Measurements from ENCODE around the gene DBNL.
A peak's percentile ranks its signal among the peaks of the same experiment; 100 is the strongest.

DBNL gene

DNA sequence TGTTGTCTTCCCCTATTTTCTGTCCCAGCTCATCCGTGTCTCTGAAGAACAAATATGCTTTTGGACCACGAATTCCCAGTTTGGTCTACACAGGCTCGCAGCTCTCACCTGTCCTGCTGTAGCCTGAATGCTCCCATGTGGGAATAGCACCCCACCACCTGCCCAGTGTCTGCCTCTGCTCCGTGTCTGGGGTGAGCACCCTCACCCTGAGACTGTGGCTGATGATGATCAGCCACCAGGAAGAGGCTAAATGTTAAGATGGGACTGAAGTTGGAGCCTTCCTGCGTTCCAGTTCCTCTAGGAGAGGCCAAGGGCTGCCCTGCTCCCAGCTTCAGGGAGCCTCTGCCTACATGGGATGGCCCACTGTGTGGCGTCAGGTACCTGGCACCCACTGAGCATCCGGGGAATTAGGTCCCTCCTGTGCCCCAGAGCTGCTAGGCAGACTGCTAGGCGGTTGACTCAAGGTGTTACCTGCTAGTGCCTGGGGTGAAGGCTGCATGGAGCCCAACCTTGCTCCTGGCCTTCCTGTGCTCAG, 17.2 kb downstream of the DBNL start:
- DNase-seq (ENCODE audit: low read depth, low spot score) = no peak

DNA sequence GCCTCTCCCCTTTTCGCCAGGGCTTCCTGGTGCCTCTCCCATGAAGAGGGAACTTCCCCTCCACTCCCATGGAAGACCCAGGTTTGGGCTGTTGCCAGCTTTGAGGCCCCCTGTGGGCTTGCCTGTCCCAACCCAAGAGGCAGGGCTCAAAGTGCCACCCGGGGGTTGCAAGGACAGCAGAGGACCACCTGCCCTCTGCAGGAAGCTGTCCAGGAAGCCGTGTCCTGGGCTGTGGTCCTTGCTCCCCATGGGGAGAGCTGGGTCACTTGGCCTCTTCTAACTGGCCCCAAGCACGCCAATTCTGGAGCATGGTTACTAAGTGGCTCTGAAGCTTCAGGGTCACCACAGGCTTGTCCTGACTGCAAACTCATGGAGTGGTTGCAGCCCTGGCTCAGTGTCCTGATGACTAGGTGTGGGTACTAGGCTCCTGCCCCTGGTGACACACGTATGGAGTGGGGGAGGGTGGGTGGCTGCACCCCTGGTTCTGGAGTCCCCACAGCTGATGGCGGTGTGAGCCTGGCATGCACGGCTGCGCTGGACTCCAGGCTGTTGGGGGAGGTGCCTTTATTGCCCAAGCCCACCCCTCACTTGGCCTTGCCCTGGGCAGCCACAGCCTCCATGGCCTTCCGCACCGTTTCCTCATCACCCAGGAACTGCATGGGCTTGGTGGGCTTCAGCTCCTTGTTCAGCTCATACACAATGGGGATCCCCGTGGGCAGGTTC, 17.8 kb downstream of the DBNL start:
- DNase-seq (ENCODE audit: low read depth, low spot score) = no peak

DNA sequence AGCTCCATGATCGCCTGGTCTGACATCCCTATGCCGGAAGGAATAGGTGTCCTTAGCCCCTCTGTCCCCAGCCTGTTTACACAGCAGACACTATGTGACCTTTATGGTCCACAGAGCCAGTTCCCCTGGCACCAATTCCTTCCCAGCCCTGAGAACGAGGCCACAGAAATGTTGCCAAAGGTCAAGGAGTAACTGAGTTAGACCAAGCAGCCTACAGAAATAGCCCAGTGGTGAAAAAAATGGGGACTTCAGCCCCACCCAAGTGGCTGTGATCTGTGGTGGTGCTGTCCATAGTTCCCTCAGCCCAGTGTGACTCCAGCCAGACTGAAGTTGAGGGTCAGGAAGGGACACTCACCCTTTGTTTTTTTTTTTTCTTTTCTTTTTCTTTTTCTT, 18.4 kb downstream of the DBNL start:
- no peak for DNase-seq (ENCODE audit: low read depth, low spot score)

DNA sequence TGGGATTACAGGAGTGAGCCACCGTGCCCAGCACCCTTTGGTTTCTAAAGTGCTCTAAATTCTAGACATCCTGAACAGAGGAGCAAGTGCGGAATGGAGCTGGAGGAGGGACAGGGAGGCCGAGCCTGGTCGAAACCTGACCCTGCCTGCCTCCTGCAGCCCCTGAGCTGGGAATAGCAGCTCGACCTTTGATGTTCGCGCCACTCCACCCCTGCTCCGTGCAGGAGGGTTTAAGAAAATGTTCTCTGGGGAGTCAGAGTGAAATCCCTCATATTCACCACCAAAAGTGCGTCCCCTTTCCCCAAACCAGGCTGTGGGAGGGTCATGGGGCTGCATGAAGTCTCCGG, 19.0 kb downstream of the DBNL start:
- no peak for DNase-seq (ENCODE audit: low read depth, low spot score)

DNA sequence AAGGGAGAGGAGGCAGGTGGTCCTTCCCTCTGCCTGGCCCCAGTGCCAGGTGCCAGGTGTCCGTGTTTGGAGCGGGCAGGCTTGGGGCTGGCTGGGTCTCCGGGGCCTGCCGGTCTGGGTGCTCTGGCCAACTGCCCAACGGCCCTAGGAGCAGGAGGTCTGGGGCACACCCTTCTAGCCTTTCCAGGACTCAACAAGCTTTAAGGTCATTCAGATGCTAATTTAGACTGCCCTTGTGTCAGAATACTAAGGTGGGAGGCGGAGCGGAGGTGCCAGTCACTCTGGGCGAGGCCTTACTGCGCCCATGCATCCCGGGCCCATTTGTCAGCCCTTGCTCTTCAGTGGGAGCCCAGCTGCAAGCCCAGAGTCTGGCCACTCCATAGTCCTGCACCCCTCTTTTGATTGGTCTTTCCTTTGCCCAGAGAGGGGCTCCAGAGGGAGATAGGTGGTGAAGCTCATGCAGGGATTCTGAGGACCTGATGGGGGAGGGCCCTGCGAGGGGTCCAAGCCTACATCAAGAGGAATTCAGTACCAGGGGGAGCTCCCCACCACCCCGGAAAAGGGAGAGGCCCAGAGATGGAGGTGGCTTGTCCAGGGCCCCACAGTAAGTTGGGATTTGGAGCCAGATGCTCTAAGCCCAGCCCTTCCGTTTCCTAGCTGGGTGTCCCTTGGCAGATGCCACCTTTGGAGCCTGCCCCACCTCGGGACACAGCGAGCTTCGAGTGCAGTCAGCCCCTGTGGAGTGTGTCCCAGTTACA, 19.6 kb downstream of the DBNL start:
- no peak for DNase-seq (ENCODE audit: low read depth, low spot score)

DNA sequence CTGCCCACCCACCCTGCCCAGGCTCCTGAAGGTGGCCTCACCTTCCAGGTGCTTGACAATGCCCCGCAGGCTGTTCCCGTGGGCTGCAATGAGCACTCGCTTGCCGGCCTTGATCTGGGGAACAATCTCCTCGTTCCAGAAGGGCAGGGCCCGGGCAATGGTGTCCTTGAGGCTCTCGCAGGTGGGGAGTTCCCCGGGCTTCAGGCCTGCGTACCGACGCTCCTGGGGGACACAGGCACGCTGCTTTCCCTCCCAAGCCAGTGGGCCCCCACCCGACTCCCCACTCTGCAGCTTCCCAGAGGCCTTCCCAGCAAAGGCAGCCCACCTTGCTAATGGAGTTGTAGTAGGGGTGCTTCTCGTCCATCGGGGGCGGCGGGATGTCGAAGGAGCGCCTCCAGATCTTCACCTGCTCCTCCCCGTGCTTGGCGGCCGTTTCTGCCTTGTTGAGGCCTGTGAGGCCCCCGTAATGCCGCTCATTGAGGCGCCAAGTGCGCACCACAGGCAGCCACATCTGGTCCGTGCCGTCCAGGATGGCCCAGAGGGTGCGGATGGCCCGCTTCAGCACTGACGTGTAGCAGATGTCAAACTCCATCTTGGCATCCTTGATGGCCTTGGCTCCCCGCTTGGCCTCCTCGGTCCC, 20.4 kb downstream of the DBNL start:
- DNase-seq (ENCODE audit: low read depth, low spot score) = no peak

DNA sequence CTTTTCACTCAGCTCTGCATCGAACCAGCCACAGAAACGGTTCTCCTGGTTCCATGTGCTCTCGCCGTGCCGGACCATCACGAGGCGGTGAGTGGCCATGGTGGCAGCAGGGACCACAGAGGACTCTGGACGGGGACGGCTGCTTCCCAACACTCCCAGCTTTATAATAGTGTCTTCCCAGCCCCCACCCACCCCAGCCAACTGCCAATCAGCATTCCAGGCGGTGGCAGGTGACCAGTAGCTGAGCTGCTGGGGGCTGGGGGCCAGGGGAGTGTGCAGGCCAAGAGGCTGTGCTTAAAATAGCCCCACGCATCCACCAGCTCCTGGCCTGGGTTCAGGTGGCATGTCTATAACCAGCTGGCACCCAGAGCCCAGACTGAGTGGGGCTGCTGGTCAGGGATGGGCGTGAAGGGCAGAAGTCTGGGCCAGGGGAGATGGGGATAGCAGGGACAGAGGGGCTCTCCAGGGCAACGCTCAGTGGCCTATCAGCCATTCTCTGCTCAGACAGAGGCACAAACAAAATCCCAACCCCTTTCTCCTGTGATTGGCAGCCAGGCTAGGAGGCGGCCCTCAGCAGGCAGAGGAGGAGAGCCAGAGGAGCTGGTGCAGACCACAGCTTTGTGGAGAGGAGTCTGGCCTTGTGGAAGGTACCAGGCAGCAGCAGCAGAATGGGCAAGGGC, 21.1 kb downstream of the DBNL start, which contains the start of gene PGAM2:
Gene PGAM2, minus strand, starts transcription at position 137 of the 680 bp plus-strand sequence. Its CDS starts 38 bp downstream, at position 99.
- no peak for DNase-seq (ENCODE audit: low read depth, low spot score)

DNA sequence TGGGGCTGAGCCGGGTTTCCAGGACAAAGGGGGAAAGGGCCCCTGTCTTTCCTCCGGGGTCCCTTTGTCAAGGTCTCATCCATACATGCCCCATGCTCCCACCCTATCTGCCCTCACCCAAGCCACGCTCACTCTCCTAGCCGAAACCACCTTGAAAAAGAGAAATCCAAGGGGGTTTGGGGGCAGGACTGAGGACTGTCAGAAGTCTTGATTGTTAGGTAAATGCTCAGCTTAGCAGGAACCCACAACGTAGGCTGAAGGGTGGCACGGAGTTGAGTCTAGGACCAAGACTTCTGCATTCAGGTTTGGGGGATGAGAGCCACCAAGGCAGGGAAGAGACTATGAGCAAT, 21.6 kb downstream of the DBNL start:
- DNase-seq (ENCODE audit: low read depth, low spot score) = no peak

DNA sequence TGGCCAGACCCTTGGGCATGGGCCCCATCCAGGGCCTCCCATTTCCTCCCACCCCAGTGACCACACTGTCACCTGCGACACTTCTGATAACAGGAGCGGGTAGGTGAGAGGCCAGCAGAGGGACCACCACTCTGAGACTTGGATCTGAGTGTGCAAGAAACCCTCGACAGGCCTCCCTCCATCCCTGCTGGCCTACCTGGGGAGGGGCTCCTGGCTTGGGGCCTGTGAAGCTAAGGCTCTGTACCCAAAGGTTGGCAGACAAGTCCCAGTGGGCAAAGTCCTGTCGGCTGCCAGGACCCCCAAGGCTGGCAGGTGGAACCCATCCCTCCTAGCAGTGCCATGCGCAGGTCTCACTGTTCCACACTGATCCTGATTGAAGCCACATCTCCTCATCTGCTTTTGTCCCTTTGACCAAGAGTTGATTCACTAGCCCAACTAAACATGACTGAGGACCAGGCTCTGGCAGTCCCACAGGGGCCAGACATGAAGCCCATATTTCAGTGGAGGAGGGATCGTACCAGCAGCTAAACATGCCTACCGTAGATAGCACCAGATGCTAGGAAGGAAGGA, 22.1 kb downstream of the DBNL start:
- DNase-seq (ENCODE audit: low read depth, low spot score) = no peak

DNA sequence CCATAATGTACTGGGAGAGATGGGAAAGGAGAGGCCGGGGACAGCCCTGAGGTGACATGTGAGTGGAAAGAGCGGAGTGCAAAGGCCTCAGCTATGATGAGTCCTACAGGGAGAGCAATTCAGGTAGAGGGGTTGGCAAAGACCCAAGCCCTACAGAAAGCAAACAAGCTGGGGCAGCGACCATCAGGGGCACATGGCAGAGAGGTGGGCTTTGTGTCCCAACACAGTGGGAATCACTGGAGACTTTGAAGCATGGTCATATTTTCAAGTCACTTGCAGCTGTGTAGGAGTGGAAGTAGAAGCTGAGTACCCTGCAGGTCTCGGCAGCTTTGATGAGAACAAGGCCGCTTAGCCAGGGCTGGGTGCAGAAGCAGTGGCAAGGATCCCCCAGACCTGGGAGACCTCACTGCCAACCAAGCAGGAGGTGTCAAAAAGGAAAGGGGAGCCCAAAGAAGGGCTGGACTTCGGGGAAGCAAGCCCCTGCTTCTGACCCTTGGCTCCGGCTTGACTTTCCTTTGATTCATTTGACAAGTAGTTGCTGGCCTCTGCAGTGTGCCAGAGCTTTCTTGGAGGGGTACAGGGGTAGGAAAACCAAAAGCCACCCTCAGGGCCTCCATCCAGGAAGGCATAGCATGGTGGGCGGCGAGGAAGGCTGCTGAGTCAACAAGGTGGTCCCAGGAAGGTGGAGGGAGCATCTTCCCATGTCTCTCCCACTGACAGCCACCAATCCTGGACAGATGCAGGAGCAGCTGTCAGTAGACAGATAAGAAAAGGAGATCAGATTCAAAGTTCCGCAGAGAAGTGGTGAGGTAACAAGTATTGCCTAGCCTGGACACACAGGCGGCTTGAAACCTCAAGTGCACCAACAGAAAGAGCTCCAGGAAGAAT, 22.8 kb downstream of the DBNL start:
- DNase-seq (ENCODE audit: low read depth, low spot score) = no peak

DNA sequence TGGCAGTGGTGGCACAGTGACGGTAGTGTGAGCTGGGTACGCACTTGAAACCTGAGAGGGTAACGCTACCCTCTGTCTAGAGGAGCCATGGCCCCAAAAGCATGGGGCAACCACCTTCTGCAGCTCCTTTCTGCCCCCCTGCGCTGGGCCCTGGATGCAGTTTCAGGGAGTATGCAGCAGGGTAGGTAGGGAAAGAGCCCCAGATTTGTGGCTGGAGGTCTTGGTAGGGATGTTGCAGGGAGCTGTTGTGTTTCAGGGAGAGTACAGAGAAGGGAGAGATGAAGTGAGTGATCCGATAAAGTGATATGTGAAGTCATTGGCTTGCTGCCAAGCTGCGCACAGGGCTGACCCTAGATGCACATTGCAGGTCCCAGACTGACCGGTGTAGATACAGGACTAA, 23.6 kb downstream of the DBNL start:
- DNase-seq (ENCODE audit: low read depth, low spot score) = no peak

DNA sequence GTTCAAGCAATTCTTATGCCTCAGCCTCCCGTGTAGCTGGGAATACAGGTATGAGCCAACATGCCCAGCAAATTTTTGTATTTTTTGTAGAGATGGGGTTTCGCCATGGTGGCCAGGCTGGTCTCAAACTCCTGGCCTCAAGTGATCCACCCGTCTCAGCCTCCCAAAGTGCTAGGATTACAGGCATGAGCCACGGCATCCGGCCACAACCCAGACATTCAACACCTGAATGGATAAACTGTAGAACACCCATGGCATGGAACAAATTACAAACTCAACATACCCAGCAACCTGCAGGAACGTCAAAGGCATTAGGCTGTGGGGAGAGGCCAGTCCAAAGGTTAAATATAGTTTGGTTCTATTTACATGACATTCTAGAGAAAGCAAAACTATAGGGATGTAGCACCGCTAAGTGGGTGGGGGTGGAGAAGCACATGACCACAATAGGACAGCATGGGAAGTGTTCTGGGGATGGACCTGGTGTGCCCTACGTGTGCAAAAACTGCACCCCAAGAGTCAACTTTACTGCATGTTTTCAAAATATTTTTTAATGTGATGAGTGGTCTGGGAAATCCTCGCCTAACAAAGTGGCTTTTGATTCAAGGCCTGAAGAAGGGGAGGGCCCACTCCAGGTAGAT, 27.3 kb downstream of the DBNL start:
- DNase-seq (ENCODE audit: low read depth, low spot score) = no peak

DNA sequence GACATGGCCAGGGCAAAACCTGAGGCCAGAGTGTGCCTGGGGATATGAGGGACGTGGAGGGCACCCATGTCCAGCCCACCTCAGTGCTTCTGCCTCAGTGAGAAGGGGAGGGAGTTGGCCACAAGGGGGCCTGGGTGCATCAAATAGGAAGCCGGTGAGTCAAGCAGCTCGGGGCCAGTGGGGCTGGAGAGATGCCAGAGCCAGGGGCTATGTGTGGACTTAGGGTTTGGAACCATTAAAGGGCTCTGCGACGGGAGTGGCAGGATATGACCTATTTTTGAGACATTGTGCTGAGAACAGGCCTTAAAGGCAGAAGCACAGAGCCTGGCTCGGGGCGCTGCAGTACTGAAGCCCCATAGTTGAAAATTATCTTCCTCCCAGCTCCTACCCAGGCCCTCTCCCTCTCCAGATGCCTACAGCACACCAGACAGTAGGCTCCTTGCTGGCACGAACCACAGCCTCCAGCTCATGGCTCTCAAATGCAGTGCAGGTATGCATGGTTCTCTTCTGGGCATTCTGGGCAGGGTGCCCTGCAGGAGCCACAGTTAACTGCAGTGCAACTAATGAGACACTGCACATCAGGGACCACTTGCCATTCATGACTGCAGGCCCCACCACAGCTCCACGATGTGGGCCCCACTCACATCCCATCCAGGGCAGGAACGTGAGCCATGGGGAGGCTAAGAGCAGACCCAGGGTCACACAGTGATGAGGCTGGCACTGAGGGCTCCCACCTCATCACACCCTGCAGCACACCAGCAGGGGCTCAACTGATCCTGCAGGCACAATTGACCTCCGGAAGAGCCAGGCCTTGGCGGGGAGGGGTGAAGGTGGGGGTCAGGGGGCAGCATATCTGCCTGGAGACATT, 28.1 kb downstream of the DBNL start:
- DNase-seq (ENCODE audit: low read depth, low spot score) = peak; percentile 70

DNA sequence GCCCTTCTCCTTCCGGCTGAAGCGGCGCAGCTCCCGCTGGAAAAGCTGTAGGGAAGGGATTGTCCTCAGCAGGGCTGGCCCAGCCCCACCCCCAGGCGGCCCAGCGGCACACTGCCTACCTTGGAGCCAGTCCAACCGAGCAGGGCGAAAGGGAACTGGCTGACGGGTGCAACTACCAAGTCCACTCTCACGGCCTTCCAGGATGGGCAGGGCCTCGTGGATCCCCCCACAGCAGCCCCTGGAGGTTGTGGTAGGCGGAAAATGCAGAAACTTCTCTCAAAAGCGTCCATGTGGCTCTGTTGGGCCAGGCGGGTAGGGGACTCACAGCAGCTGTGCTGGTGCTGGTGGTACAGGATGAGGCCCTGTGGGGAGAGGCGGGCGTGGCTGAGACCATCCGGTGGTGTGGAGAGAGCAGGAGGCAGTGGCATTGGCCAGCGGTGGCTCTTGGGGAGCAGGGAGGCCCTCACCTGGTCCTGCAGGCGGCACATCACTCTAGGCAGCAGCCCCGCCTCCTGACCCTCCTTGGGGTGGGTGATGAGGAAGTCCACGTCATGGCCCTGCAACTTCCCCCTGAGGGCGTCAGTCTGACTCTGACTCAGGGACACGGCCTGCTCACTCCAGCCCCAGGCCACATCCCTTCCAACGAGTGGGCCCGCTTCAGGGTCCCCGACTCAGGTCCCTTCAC, 29.3 kb downstream of the DBNL start:
- DNase-seq (ENCODE audit: low read depth, low spot score) = no peak

DNA sequence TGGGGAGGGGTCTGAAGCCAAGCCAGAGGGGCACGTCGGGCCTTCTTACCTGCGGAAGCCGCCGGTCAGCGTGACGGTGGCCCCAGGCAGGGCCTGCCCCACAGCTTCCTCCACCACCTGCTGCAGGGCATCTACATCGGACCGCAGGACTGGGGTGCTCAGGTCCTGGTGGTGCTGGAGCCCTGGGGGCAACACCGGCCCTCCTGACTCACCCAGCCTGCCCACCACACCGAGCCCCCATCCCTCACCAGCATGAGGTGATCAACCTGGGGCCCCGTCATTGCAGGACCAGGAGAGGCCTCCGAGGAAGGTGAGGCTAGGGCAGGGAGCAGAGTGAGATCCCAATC, 29.8 kb downstream of the DBNL start:
- DNase-seq (ENCODE audit: low read depth, low spot score) = no peak

DNA sequence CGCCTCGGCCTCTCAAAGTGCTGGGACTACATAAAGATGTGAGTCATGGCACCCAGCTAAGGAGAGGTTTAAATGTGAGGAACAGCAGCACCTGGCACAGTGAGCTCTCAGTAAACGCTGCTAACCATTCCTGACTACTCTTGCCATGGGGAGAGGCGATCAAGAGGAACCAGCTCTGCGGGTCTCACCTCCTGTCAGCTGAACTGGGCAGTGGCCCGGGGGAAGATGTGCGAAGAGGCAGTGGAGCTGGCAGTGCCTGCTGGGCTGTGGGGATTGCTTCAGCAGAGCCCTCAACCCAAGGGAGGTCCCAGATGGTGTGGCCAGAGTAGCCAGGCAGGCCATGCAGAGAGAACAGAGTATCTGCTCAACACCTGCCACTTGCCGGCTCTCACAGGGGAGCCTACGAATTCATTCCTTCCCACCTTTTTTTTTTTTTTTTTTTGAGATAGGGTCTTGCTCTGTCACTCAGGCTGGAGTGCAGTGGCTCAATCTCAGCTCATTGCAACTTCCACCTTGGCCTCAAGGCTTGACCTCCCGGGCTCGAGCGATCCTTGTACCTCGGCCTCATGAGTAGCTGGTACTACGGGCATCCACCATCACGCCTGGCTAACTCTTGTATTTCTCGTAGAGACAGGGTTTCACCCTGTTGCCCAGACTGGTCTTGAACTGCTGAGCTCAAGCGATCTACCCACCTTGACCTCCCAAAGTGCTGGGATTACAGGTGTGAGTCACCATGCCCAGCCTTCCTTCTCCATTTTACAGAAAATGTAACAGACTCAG, 31.0 kb downstream of the DBNL start:
- DNase-seq (ENCODE audit: low read depth, low spot score) = no peak

DNA sequence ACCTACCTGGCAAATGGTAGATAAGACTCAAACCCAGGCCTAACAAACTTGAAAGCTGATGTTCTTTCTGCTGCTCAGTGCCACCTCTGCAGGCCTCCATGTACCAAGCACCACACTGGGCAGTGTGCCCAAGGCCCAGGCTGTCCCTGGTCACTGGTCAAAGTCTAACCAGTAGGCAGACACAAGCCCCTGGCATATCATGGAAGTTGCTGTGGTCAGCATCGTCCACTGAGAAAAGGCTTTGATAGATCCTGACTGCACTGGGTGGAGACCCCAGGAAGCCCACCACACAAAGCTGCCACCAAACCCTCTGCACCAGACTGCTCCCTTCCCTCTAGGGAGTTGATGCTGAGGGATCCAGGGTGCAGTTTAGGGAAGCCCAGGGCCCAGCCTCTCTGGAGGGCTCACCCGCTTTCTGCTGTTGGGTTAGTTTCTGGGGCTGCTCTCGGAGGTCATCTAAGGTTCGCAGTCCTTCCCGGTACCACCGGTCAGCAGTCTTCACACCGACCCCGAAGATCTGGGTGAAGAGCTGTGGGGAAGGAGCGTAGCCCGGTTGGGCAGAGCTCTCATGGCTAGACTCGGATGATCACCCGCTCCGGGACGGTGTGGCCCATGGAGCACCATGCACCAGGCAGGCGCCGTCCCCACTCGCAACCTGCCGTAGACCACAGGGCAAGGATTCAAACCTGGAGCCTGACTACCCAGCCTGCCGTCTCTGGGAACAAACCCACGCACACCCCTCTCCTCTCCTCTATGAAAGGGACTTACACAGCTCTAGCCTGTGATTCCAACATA, 31.8 kb downstream of the DBNL start:
- no peak for DNase-seq (ENCODE audit: low read depth, low spot score)

Data from smooth muscle cell of the brain vasculature (primary cell).